GM12878 (cell line): ENCODE results near the gene THAP10.

ENCODE experiments used
- IRF5 ChIP-seq: fragments of 450-650 bp; IDR thresholded peaks from 2 replicates; pipeline ENCODE4 v1.6.1; 2017; ENCODE audit warnings: borderline replicate concordance
- PBX3 ChIP-seq: IDR thresholded peaks from 2 replicates; pipeline ENCODE4 v1.6.1; 2011; ENCODE audit warnings: mild to moderate bottlenecking, low read depth, low read length, moderate library complexity; ENCODE audit not compliant: insufficient replicate concordance
- RAD21 ChIP-seq: IDR thresholded peaks from 2 replicates; pipeline ENCODE4 v1.6.1; 2011; ENCODE audit warnings: mild to moderate bottlenecking, low read depth, low read length, moderate library complexity; ENCODE audit not compliant: insufficient read depth
- RCOR1 ChIP-seq: conservative IDR thresholded peaks from 2 replicates; pipeline ENCODE4 v1.6.1; 2012; ENCODE audit warnings: low read depth, low read length, improper control_type of control experiment
- SMC3 ChIP-seq: IDR thresholded peaks from 2 replicates; pipeline ENCODE4 v1.6.1; 2011; ENCODE audit warnings: low read length, improper control_type of control experiment, borderline replicate concordance
- ZBTB4 ChIP-seq: fragments of 450-650 bp; formaldehyde crosslinking; IDR thresholded peaks from 2 replicates; pipeline ENCODE4 v1.4.0; 2022; ENCODE audit warnings: mild to moderate bottlenecking, moderate library complexity

- TF ChIP-seq IRF5, result no peak
- no peak for TF ChIP-seq SMC3
- no peak for TF ChIP-seq ZBTB4 (CRISPR knock-in tag)
- no peak for TF ChIP-seq RCOR1
- no peak for TF ChIP-seq PBX3
- no peak for TF ChIP-seq RAD21
Observed at GRCh38 chr15:70936326-70936725, 44.1 kb upstream of the THAP10 start.
